ENCODE measurements around the gene EXOC1. TPM values are rescaled to one million over a fixed set of nuclear protein-coding genes. Genes with fewer than 3 reads are reported as not detected.

The EXOC1 gene
- polyA plus RNA-seq, 1 donor (not counting 4 experiments of a cell fraction or from before 2014, with no cell fraction given), result 32.4 TPM

DNA sequence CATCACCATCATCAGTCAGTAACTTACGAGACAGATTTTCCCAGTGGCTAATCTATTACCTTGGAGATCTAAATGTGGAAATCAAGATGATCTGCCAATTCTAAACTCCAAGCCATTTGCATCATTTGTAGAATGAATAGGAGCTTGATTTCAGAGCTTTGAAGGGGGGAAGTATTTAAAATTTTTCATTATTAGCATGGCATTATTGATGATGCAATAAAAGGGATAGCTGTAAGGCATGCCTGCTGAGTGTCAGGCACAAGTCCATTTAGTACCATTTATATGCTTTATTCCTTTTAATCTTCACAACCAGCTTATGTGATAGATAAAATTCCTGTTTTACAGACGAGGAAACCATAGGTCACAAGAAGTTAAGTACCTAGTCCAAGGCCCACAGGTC lies 28.6 kb upstream of the EXOC1 start:
- Histone ChIP-seq H3K27ac (ENCODE audit: control insufficient read depth, insufficient read depth, low read length) (no peak overlapping the region), H3K36me3 (ENCODE audit: control insufficient read depth in 2 of 2, extremely low read depth in 1 of 2, insufficient read depth in 2 of 2, low read length in 2 of 2) (no peaks in the 10 kb centered on the region), H3K79me2 (ENCODE audit: control insufficient read depth, insufficient read depth, low read length) (no peaks in the 10 kb centered on the region), H3K4me2 (ENCODE audit: control insufficient read depth, extremely low read depth, insufficient read depth, low read depth, low read length) (no peak overlapping the region), H3K9me1 (ENCODE audit: control insufficient read depth, extremely low read depth, insufficient read depth, low read length) (no peaks in the 10 kb centered on the region), H3K9ac (ENCODE audit: control insufficient read depth, extremely low read depth, insufficient read depth, low read length) (no peak overlapping the region), H2AFZ (ENCODE audit: control insufficient read depth, low read length) (no peak overlapping the region), H4K20me1 (ENCODE audit: control insufficient read depth, extremely low read depth, insufficient read depth, low read length) (no peaks in the 10 kb centered on the region), H3K4me3 (ENCODE audit: control insufficient read depth in 2 of 3, extremely low read depth in 1 of 3, insufficient read depth in 2 of 3, low read depth in 1 of 3, low read length in 3 of 3) (no peak overlapping the region), H3K27me3 (ENCODE audit: control insufficient read depth, extremely low read depth, insufficient read depth, low read length) (peaks cover 3% of the 10 kb centered on the region), H3K9me3 (ENCODE audit: control insufficient read depth, low read depth, low read length) (no peaks in the 10 kb centered on the region), H3K4me1 (ENCODE audit: control insufficient read depth, extremely low read depth, insufficient read depth, low read length) (no peaks in the 10 kb centered on the region)
- DNase-seq (ENCODE audit: low read depth, low spot score) (no peak), FAIRE-seq (no peak)
- dilution Hi-C loops (cut with MboI; ENCODE audit: extremely low pct_ligation_motif_present, low sequenced_read_pairs), result no loop called here
- no peak for TF ChIP-seq EZH2 (IDR thresholded peaks at IDR 0.05; ENCODE audit: low read length)
- TF ChIP-seq, protein P1, sequence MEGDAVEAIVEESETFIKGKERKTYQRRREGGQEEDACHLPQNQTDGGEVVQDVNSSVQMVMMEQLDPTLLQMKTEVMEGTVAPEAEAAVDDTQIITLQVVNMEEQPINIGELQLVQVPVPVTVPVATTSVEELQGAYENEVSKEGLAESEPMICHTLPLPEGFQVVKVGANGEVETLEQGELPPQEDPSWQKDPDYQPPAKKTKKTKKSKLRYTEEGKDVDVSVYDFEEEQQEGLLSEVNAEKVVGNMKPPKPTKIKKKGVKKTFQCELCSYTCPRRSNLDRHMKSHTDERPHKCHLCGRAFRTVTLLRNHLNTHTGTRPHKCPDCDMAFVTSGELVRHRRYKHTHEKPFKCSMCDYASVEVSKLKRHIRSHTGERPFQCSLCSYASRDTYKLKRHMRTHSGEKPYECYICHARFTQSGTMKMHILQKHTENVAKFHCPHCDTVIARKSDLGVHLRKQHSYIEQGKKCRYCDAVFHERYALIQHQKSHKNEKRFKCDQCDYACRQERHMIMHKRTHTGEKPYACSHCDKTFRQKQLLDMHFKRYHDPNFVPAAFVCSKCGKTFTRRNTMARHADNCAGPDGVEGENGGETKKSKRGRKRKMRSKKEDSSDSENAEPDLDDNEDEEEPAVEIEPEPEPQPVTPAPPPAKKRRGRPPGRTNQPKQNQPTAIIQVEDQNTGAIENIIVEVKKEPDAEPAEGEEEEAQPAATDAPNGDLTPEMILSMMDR (optimal IDR thresholded peaks at IDR 0.05 in 1 of 3, IDR thresholded peaks at IDR 0.05 in 1 of 3, conservative IDR thresholded peaks at IDR 0.05 in 1 of 3; ENCODE audit: extremely low read depth in 1 of 3, insufficient read depth in 2 of 3, low read length in 3 of 3), result no peak

DNA sequence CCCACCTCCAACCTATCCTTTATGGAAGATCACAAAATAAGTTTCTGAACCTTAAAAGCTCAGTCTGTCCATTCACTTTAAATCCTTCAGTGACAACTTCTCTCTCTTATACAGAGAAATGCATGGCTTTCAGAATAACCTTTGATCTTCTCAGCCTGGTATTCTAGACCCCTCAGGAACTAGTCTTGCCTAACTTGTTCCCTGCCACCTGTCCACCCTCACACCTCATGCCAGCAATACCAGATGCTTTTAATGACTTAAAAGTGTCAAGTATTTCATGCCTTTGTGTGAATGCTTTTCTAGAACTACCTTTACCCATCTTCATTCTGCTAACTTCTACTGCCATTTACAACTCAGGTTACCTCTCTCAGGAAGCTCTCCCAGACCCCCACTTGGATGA lies 26.5 kb upstream of the EXOC1 start:
- H3K27ac ChIP-seq (ENCODE audit: control insufficient read depth, insufficient read depth, low read length), result no peak overlapping the region
- H3K4me3 ChIP-seq (ENCODE audit: control insufficient read depth in 2 of 3, extremely low read depth in 1 of 3, insufficient read depth in 2 of 3, low read depth in 1 of 3, low read length in 3 of 3), result no peak overlapping the region
- no peaks in the 10 kb centered on the region for H3K9me3 ChIP-seq (ENCODE audit: control insufficient read depth, low read depth, low read length)
- no peak for FAIRE-seq
- no peaks in the 10 kb centered on the region for H3K36me3 ChIP-seq (ENCODE audit: control insufficient read depth in 2 of 2, extremely low read depth in 1 of 2, insufficient read depth in 2 of 2, low read length in 2 of 2)
- H4K20me1 ChIP-seq (ENCODE audit: control insufficient read depth, extremely low read depth, insufficient read depth, low read length), result no peaks in the 10 kb centered on the region
- peaks cover 4% of the 10 kb centered on the region for H3K27me3 ChIP-seq (ENCODE audit: control insufficient read depth, extremely low read depth, insufficient read depth, low read length)
- H3K9ac ChIP-seq (ENCODE audit: control insufficient read depth, extremely low read depth, insufficient read depth, low read length), result no peak overlapping the region
- H3K79me2 ChIP-seq (ENCODE audit: control insufficient read depth, insufficient read depth, low read length), result no peaks in the 10 kb centered on the region
- dilution Hi-C loops (cut with MboI; ENCODE audit: extremely low pct_ligation_motif_present, low sequenced_read_pairs), result no loop called here
- DNase-seq (ENCODE audit: low read depth, low spot score), result no peak
- H3K4me2 ChIP-seq (ENCODE audit: control insufficient read depth, extremely low read depth, insufficient read depth, low read depth, low read length), result no peak overlapping the region
- no peaks in the 10 kb centered on the region for H3K9me1 ChIP-seq (ENCODE audit: control insufficient read depth, extremely low read depth, insufficient read depth, low read length)
- no peak for TF ChIP-seq EZH2 (IDR thresholded peaks at IDR 0.05; ENCODE audit: low read length)
- TF ChIP-seq, protein P1 (optimal IDR thresholded peaks at IDR 0.05 in 1 of 3, IDR thresholded peaks at IDR 0.05 in 1 of 3, conservative IDR thresholded peaks at IDR 0.05 in 1 of 3; ENCODE audit: extremely low read depth in 1 of 3, insufficient read depth in 2 of 3, low read length in 3 of 3), result no peak
- no peak overlapping the region for H2AFZ ChIP-seq (ENCODE audit: control insufficient read depth, low read length)
- H3K4me1 ChIP-seq (ENCODE audit: control insufficient read depth, extremely low read depth, insufficient read depth, low read length), result no peaks in the 10 kb centered on the region
